ENCODE measurements around the gene HMGB1. TPM values are rescaled to one million over a fixed set of nuclear protein-coding genes. Genes with fewer than 3 reads are reported as not detected.
A peak's percentile ranks its signal among the peaks of the same experiment; 100 is the strongest.

The HMGB1 gene
- total and polyA plus RNA-seq, 2 of the 13 experiments (the other 11 are each of a cell fraction or from before 2014, with no cell fraction given) = 115 to 584 TPM

DNA sequence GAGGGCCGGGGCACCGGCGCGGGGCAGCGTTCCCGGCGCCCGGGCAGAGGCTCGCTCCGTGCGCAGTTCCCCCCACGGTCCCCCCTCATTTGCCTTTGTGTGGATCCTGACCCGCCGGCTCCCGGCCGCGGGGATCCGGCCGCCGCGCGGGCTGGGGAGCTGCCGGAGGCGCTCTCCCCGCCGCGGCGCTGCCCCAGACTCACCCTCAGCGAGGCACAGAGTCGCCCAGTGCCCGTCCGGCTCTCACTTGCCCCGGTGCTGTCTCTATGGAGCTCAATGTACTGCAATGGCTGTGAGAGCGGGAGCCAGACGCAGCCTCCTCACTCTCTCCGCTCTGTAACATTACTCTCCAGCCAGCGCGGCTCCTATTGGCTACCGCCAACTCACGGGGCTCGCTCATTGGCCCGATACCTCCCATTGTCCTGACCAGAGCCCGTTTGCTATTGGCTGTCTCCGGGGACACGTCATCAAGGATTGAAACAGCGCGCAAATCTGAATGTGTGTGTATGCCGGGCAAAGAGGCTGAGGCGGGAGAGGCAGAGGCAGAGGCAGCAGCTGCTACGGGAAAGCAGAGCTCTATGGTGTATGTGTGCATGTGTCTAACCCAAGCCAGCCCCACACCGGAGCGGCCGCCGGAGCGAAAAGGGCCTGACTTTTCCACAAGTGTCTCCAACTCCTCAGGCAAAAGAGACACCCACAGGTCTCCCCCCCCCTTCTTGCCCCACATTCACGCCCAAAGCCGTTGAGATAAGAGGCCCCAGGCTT, at the start of gene HMGB1 (continued):
- TF ChIP-seq ZNF839 (CRISPR knock-in tag; IDR thresholded peaks at IDR 0.05; ENCODE audit: borderline replicate concordance) (no peak), ZC3H13 (CRISPR knock-in tag; IDR thresholded peaks at IDR 0.05) (peak; percentile 78), MYC (CRISPR knock-in tag; IDR thresholded peaks at IDR 0.05; ENCODE audit: borderline replicate concordance) (peak; percentile 57; the same call in 1 of the 2 replicates), CHD2 (IDR thresholded peaks at IDR 0.05; ENCODE audit: low read depth, low read length) (no peak), ZNF720 (CRISPR knock-in tag; IDR thresholded peaks at IDR 0.05) (no peak), PTBP1 (IDR thresholded peaks at IDR 0.05; ENCODE audit: low read depth, low read length, poor library complexity, severe bottlenecking) (no peak), ZFYVE20 (CRISPR knock-in tag; IDR thresholded peaks at IDR 0.05; ENCODE audit: borderline replicate concordance, low read depth) (no peak), IRF2 (CRISPR knock-in tag; IDR thresholded peaks at IDR 0.05) (no peak), NFYB (CRISPR knock-in tag; IDR thresholded peaks at IDR 0.05) (peak; percentile 92), HOXA7 (CRISPR knock-in tag; IDR thresholded peaks at IDR 0.05) (no peak), ELF1 (CRISPR knock-in tag; IDR thresholded peaks at IDR 0.05) (no peak), ZNF317 (CRISPR knock-in tag; IDR thresholded peaks at IDR 0.05) (no peak), ZNF138 (CRISPR knock-in tag; IDR thresholded peaks at IDR 0.05; ENCODE audit: low read depth) (no peak), ZNF841 (CRISPR knock-in tag; IDR thresholded peaks at IDR 0.05; ENCODE audit: borderline replicate concordance) (0 out of 2 replicates have a peak, but pooled peaks have one; percentile 47), ZNF34 (CRISPR knock-in tag; IDR thresholded peaks at IDR 0.05; ENCODE audit: borderline replicate concordance) (no peak), IKZF1 (IDR thresholded peaks at IDR 0.05) (no peak)
- TF ChIP-seq, protein P1, sequence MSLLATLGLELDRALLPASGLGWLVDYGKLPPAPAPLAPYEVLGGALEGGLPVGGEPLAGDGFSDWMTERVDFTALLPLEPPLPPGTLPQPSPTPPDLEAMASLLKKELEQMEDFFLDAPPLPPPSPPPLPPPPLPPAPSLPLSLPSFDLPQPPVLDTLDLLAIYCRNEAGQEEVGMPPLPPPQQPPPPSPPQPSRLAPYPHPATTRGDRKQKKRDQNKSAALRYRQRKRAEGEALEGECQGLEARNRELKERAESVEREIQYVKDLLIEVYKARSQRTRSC (CRISPR knock-in tag; IDR thresholded peaks at IDR 0.05; ENCODE audit: low read depth) = no peak
- TF ChIP-seq, protein P2, sequence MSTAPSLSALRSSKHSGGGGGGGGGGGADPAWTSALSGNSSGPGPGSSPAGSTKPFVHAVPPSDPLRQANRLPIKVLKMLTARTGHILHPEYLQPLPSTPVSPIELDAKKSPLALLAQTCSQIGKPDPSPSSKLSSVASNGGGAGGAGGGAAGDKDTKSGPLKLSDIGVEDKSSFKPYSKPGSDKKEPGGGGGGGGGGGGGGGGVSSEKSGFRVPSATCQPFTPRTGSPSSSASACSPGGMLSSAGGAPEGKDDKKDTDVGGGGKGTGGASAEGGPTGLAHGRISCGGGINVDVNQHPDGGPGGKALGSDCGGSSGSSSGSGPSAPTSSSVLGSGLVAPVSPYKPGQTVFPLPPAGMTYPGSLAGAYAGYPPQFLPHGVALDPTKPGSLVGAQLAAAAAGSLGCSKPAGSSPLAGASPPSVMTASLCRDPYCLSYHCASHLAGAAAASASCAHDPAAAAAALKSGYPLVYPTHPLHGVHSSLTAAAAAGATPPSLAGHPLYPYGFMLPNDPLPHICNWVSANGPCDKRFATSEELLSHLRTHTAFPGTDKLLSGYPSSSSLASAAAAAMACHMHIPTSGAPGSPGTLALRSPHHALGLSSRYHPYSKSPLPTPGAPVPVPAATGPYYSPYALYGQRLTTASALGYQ (CRISPR knock-in tag; IDR thresholded peaks at IDR 0.05) = no peak
- TF ChIP-seq, protein P3, sequence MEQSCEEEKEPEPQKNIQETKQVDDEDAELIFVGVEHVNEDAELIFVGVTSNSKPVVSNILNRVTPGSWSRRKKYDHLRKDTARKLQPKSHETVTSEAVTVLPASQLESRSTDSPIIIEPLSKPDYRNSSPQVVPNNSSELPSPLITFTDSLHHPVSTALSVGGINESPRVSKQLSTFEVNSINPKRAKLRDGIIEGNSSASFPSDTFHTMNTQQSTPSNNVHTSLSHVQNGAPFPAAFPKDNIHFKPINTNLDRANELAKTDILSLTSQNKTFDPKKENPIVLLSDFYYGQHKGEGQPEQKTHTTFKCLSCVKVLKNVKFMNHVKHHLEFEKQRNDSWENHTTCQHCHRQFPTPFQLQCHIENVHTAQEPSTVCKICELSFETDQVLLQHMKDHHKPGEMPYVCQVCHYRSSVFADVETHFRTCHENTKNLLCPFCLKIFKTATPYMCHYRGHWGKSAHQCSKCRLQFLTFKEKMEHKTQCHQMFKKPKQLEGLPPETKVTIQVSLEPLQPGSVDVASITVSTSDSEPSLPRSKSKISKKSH (CRISPR knock-in tag; IDR thresholded peaks at IDR 0.05; ENCODE audit: borderline replicate concordance) = 0 out of 2 replicates have a peak, but pooled peaks have one; percentile 29
- TF ChIP-seq, protein P4, sequence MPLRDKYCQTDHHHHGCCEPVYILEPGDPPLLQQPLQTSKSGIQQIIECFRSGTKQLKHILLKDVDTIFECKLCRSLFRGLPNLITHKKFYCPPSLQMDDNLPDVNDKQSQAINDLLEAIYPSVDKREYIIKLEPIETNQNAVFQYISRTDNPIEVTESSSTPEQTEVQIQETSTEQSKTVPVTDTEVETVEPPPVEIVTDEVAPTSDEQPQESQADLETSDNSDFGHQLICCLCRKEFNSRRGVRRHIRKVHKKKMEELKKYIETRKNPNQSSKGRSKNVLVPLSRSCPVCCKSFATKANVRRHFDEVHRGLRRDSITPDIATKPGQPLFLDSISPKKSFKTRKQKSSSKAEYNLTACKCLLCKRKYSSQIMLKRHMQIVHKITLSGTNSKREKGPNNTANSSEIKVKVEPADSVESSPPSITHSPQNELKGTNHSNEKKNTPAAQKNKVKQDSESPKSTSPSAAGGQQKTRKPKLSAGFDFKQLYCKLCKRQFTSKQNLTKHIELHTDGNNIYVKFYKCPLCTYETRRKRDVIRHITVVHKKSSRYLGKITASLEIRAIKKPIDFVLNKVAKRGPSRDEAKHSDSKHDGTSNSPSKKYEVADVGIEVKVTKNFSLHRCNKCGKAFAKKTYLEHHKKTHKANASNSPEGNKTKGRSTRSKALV (CRISPR knock-in tag; IDR thresholded peaks at IDR 0.05) = no peak
- TF ChIP-seq, protein P5, sequence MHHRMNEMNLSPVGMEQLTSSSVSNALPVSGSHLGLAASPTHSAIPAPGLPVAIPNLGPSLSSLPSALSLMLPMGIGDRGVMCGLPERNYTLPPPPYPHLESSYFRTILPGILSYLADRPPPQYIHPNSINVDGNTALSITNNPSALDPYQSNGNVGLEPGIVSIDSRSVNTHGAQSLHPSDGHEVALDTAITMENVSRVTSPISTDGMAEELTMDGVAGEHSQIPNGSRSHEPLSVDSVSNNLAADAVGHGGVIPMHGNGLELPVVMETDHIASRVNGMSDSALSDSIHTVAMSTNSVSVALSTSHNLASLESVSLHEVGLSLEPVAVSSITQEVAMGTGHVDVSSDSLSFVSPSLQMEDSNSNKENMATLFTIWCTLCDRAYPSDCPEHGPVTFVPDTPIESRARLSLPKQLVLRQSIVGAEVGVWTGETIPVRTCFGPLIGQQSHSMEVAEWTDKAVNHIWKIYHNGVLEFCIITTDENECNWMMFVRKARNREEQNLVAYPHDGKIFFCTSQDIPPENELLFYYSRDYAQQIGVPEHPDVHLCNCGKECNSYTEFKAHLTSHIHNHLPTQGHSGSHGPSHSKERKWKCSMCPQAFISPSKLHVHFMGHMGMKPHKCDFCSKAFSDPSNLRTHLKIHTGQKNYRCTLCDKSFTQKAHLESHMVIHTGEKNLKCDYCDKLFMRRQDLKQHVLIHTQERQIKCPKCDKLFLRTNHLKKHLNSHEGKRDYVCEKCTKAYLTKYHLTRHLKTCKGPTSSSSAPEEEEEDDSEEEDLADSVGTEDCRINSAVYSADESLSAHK (CRISPR knock-in tag; IDR thresholded peaks at IDR 0.05; ENCODE audit: borderline replicate concordance) = no peak

All from HepG2 (cell line).